Nephron progenitor cell (in vitro differentiated cells): Measurements from ENCODE around the gene ZNF256.
"Not testable (repeated sequence)": the region's sequence is repeated elsewhere in the genome, so short reads cannot be mapped to it uniquely, and the experiment has no call there.

ENCODE experiments used
- DNase-seq: peaks from one replicate; pipeline ENCODE4 v3.0.0; 2021
- H3K27ac Mint-ChIP-seq: 2 replicates; pipeline ENCODE4 v1.8.0; 2021; ENCODE audit warnings: mild to moderate bottlenecking, moderate library complexity, mixed read lengths
- H3K27me3 Mint-ChIP-seq: 2 replicates; pipeline ENCODE4 v1.8.0; 2021; ENCODE audit warnings: mild to moderate bottlenecking, low read depth, mixed read lengths; ENCODE audit not compliant: poor library complexity
- H3K36me3 Mint-ChIP-seq: 2 replicates; pipeline ENCODE4 v1.8.0; 2021; ENCODE audit warnings: low read depth, mixed read lengths
- H3K4me1 Mint-ChIP-seq: 2 replicates; pipeline ENCODE4 v1.8.0; 2021; ENCODE audit warnings: mixed read lengths
- H3K4me3 Mint-ChIP-seq: 2 replicates; pipeline ENCODE4 v1.8.0; 2021; ENCODE audit warnings: mild to moderate bottlenecking, moderate library complexity, mixed read lengths
- H3K9me3 Mint-ChIP-seq: 2 replicates; pipeline ENCODE4 v1.8.0; 2021; ENCODE audit warnings: mild to moderate bottlenecking, moderate library complexity, mixed read lengths
- TF ChIP-seq, protein P1 (sequence below): fragments of 200-600 bp; sonication (generic); IDR thresholded peaks from 2 replicates; pipeline ENCODE4 v1.5.0; 2021; ENCODE audit warnings: antibody characterized with exemption

Gene ZNF256

DNA sequence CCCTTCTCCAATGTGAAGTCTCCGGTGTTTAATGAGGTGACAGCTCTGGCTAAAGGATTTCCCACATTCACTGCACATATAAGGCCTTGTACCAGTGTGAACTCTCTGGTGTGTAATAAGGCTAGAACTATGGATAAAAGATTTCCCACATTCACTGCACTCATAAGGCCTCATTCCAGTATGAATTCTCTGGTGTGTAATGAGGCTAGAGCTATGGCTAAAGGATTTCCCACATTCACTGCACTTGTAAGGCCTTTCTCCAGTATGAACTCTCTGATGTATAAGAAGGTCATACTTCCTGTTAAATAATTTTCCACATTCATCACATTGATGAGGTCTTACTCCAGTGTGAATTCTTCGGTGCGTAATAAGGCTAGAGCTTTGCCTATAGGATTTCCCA is 5.9 kb downstream of the ZNF256 start:
- Mint-ChIP-seq H3K4me3 (no peak overlapping the region), H3K4me1 (peaks cover 9% of the 10 kb centered on the region), H3K27me3 (no peaks in the 10 kb centered on the region), H3K27ac (no peak overlapping the region), H3K9me3 (peaks cover 99% of the 10 kb centered on the region), H3K36me3 (peaks cover 100% of the 10 kb centered on the region)
- TF ChIP-seq, protein P1, sequence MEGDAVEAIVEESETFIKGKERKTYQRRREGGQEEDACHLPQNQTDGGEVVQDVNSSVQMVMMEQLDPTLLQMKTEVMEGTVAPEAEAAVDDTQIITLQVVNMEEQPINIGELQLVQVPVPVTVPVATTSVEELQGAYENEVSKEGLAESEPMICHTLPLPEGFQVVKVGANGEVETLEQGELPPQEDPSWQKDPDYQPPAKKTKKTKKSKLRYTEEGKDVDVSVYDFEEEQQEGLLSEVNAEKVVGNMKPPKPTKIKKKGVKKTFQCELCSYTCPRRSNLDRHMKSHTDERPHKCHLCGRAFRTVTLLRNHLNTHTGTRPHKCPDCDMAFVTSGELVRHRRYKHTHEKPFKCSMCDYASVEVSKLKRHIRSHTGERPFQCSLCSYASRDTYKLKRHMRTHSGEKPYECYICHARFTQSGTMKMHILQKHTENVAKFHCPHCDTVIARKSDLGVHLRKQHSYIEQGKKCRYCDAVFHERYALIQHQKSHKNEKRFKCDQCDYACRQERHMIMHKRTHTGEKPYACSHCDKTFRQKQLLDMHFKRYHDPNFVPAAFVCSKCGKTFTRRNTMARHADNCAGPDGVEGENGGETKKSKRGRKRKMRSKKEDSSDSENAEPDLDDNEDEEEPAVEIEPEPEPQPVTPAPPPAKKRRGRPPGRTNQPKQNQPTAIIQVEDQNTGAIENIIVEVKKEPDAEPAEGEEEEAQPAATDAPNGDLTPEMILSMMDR, result no peak
- no peak for DNase-seq

DNA sequence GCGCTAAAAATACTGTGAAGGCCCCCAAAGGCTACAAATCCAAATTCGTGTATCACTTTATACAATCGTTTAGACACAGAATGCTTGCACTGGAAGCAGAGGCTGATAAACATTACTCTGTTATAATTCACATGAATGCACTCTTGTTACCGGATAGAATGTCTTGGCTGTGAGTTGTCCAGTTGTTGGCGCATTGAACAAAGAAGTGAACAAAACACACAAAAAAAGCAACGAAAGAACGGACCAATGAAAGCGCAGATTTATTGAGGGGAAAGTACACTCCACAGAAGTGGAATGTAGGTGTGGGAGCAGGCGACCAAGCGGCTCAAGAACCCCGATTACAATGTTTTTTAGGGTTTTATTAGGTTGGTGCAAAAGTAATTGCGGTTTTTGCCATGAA is 11.8 kb downstream of the ZNF256 start:
- peak overlapping the region; percentile 99 for H3K4me3 Mint-ChIP-seq
- peaks cover 7% of the 10 kb centered on the region for H3K27me3 Mint-ChIP-seq
- H3K9me3 Mint-ChIP-seq, result peaks cover 100% of the 10 kb centered on the region
- H3K27ac Mint-ChIP-seq, result no peak overlapping the region
- TF ChIP-seq, protein P1, result no peak
- H3K4me1 Mint-ChIP-seq, result peaks cover 11% of the 10 kb centered on the region
- no peak for DNase-seq
- peaks cover 100% of the 10 kb centered on the region for H3K36me3 Mint-ChIP-seq

DNA sequence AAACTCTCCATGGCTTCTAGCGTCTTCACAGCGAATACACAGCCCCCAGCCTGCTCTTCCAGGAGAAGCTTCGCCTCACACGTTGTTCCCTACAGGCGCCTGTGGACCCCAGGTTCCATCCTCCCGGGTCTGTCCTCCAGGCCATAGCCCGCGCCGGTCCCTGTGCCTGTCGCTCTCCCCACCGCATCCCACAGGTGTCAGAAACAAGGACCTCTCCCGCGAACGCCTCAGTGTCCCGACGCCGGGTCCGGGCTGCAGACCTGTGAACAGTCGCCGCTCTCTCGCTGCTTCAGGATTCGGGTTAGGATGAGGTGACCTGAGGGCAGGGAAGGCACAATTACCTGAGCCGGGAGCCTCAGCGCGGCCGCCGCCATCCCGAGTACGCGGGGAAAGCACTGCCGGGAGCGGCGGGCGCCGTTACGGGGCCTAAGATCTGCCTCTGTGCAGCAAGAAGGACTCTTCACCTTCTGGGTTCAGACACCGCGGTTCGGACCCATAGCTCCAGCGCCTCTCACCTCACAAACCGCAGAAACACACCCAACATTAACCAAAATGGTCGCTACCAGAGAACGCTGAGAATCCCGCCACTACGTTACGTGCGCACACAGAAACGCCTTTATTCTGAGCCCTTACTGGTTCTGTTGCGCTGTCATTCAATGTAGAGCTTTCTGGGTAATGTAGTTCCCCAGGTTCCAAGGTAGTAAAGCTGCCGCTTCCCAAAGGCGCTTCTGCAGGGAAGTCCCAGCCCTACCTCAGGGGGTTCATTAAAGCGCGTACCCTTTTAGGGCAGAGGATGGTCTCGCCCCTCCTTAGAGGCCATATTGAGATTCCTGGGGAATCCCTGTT is 12.5 kb downstream of the ZNF256 start, which contains the start of gene ZNF418:
TSS of gene ZNF418 (minus strand) at position 583 of the 846 bp plus-strand sequence. CDS start 1,580 bp downstream, outside the sequence.
- Mint-ChIP-seq H3K4me3 (peak within 1 kb of the TSS; percentile 99), H3K4me1 (peaks cover 11% of the 10 kb centered on the region), H3K36me3 (peaks cover 100% of the 10 kb centered on the region), H3K9me3 (peaks cover 100% of the 10 kb centered on the region), H3K27ac (peak within 1 kb of the TSS; percentile 96), H3K27me3 (peaks cover 7% of the 10 kb centered on the region)
- TF ChIP-seq, protein P1, result no peak
- DNase-seq, result peak; percentile 56

DNA sequence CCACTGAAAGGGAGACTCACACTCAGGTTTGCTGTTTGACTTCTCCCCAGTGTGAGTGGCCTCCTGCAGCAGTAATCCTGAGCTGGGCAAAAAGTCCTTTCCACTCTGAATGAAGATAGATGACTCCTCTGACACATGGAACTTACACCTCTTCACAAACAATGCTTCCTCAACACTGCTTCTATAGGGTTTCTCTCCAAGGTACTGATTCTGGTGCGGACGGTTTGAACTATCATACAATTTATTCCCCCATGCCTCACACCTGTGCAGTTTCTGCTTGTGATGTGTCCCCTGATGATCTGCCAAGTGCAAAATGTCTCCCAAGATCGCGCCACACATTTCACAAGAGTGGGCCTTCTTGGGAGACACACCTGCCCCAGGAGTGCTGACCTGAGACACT is 19.9 kb downstream of the ZNF256 start:
- H3K27me3 Mint-ChIP-seq, result peaks cover 12% of the 10 kb centered on the region
- DNase-seq, result no peak

DNA sequence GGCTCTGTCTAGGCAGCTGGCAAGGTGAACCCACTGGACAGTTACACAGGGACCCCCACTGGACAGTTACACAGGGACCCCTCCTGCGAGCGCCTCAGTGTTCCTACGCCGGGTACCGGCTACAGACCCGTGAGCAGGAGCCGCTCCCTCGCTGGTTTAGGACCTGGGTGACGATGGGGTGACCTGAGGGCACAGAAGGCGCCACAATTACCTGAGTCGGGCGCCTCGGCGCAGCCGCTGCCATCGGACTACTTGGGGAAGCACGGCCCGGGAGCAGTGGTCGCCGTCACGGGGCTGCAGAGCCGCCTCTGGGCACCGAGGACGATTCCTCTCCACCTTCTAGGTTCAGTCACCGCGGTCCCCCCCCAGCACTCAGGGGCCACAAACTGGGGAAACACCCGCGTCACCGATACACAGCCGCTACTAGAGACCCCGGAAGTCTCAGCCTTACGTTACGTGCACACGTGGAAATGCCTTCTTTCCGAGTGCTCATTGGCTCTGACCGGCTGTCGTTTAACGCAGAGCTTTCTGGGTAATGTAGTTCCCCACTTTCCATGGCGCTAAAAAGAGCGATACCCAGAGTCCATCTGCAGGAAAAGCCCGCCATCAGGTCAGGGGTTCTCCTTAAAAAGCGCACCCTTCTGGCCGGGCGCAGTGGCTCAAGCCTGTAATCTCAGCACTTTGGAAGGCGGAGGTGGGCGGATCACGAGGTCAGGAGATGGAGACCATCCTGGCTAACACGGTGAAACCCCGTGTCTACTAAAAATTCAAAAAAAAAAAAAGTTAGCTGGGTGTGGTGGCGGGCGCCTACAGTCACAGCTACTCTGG is 31.1 kb downstream of the ZNF256 start, which contains the start of gene ZNF417:
TSS of gene ZNF417 (minus strand) at position 425 of the 828 bp plus-strand sequence. CDS start at position 244, 181 bp downstream.
- peaks cover 30% of the 10 kb centered on the region for H3K4me1 Mint-ChIP-seq
- H3K9me3 Mint-ChIP-seq, result peaks cover 65% of the 10 kb centered on the region
- DNase-seq, result peak; percentile 78
- peaks cover 90% of the 10 kb centered on the region for H3K36me3 Mint-ChIP-seq
- H3K4me3 Mint-ChIP-seq, result peak within 1 kb of the TSS; percentile 93
- not testable (repeated sequence) for H3K27me3 Mint-ChIP-seq
- peak within 1 kb of the TSS; percentile 92 for H3K27ac Mint-ChIP-seq

More for the DNA sequence above, 19.9 kb downstream of the ZNF256 start:
- Mint-ChIP-seq H3K36me3 (peaks cover 99% of the 10 kb centered on the region), H3K4me1 (no peaks in the 10 kb centered on the region), H3K27ac (no peak overlapping the region), H3K9me3 (peaks cover 98% of the 10 kb centered on the region), H3K4me3 (no peak overlapping the region)
- TF ChIP-seq, protein P1, result no peak

DNA sequence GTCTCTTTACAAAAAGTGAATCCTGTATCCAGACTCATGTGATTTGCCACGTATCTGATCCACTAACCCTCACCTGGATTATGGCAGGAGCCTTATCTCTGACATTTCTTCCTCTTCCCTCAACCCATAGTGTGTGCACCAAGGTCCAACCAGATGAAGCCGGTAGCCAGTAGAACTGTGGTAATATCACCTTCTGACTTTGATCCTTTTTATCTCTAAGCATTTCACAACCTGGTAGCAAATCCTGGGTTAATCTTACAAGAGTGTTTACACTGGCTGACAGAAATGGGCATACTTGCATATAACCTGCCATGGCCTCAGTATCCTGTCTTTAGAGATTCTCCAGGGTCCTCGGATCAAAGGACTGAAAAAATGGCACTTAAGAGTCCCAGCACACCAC is 33.0 kb downstream of the ZNF256 start:
- DNase-seq, result no peak
- peaks cover 30% of the 10 kb centered on the region for H3K4me1 Mint-ChIP-seq
- H3K27ac Mint-ChIP-seq, result no peak overlapping the region
- H3K9me3 Mint-ChIP-seq, result peaks cover 55% of the 10 kb centered on the region
- peaks cover 89% of the 10 kb centered on the region for H3K36me3 Mint-ChIP-seq
- peaks cover 3% of the 10 kb centered on the region for H3K27me3 Mint-ChIP-seq
- TF ChIP-seq, protein P1, result no peak
- H3K4me3 Mint-ChIP-seq, result peak overlapping the region; percentile 67
